ENCODE results near the gene FAM24A.

FAM24A gene

GRCh38 chr10:122953902-122954730 lies 43.7 kb downstream of the FAM24A start, which contains the start of gene C10orf88:
Gene C10orf88, minus strand, starts transcription at chr10:122954227. Its CDS starts 49 bp downstream, at chr10:122954178.
- TF ChIP-seq EP300 (IDR thresholded peaks at IDR 0.05; ENCODE audit: borderline replicate concordance), result no peak; the same call in 1 of the 2 replicates
- peak; percentile 87 for TF ChIP-seq YY1 (IDR thresholded peaks at IDR 0.05; ENCODE audit: low read depth)
- peak; percentile 84; the same call in 1 of the 2 replicates for TF ChIP-seq FOXM1 (IDR thresholded peaks at IDR 0.05; ENCODE audit: borderline replicate concordance, low read depth)
- 0 out of 2 replicates have a peak, but pooled peaks have one; percentile 21 for TF ChIP-seq REST (IDR thresholded peaks at IDR 0.05; ENCODE audit: low read depth)
- peak; percentile 66; the same call in 1 of the 2 replicates for TF ChIP-seq ZBTB7A (IDR thresholded peaks at IDR 0.05; ENCODE audit: low read depth)
- TF ChIP-seq EGR1 (IDR thresholded peaks at IDR 0.05), result no peak
- peak; percentile 64 for TF ChIP-seq USF1 (IDR thresholded peaks at IDR 0.05)
- peak; percentile 17; the same call in 1 of the 2 replicates for TF ChIP-seq RAD21 (IDR thresholded peaks at IDR 0.05; ENCODE audit: low read depth)
- TF ChIP-seq TEAD4 (IDR thresholded peaks at IDR 0.05), result peak; percentile 62
- TF ChIP-seq TCF12 (IDR thresholded peaks at IDR 0.05; ENCODE audit: low read depth), result peak; percentile 88
- peak; percentile 100 for TF ChIP-seq MAX (IDR thresholded peaks at IDR 0.05)
- peak; percentile 97 for TF ChIP-seq TAF1 (IDR thresholded peaks at IDR 0.05; ENCODE audit: low read depth)
- TF ChIP-seq NFIC (IDR thresholded peaks at IDR 0.05), result no peak
- TF ChIP-seq CEBPB (IDR thresholded peaks at IDR 0.05), result 0 out of 2 replicates have a peak, but pooled peaks have one; percentile 19

- TF ChIP-seq EGR1 (IDR thresholded peaks at IDR 0.05), result no peak
Observed at GRCh38 chr10:122954731-122955050, 44.3 kb downstream of the FAM24A start.

- no peak for TF ChIP-seq CEBPB (IDR thresholded peaks at IDR 0.05)
- no peak for TF ChIP-seq USF1 (IDR thresholded peaks at IDR 0.05)
- TF ChIP-seq YY1 (IDR thresholded peaks at IDR 0.05; ENCODE audit: low read depth), result no peak
- TF ChIP-seq EP300 (IDR thresholded peaks at IDR 0.05; ENCODE audit: borderline replicate concordance), result no peak
- TF ChIP-seq MAX (IDR thresholded peaks at IDR 0.05), result no peak
- no peak for TF ChIP-seq RAD21 (IDR thresholded peaks at IDR 0.05; ENCODE audit: low read depth)
- TF ChIP-seq NFIC (IDR thresholded peaks at IDR 0.05), result no peak
- no peak for TF ChIP-seq CREB1 (IDR thresholded peaks at IDR 0.05; ENCODE audit: low read depth)
- no peak for TF ChIP-seq EGR1 (IDR thresholded peaks at IDR 0.05)
- no peak for TF ChIP-seq TCF12 (IDR thresholded peaks at IDR 0.05; ENCODE audit: low read depth)
- TF ChIP-seq REST (IDR thresholded peaks at IDR 0.05; ENCODE audit: low read depth), result no peak
- no peak for TF ChIP-seq TEAD4 (IDR thresholded peaks at IDR 0.05)
- no peak for TF ChIP-seq FOXM1 (IDR thresholded peaks at IDR 0.05; ENCODE audit: borderline replicate concordance, low read depth)
- TF ChIP-seq ZBTB7A (IDR thresholded peaks at IDR 0.05; ENCODE audit: low read depth), result no peak
- no peak for TF ChIP-seq TAF1 (IDR thresholded peaks at IDR 0.05; ENCODE audit: low read depth)
Observed at GRCh38 chr10:122955892-122956291, 45.5 kb downstream of the FAM24A start.

GRCh38 chr10:122957474-122957873 lies 47.1 kb downstream of the FAM24A start:
- no peak for TF ChIP-seq CEBPB (IDR thresholded peaks at IDR 0.05)

GRCh38 chr10:122962405-122962804 lies 52.0 kb downstream of the FAM24A start:
- TF ChIP-seq EP300 (IDR thresholded peaks at IDR 0.05; ENCODE audit: borderline replicate concordance) (no peak), USF1 (IDR thresholded peaks at IDR 0.05) (no peak), REST (IDR thresholded peaks at IDR 0.05; ENCODE audit: low read depth) (no peak), ZBTB7A (IDR thresholded peaks at IDR 0.05; ENCODE audit: low read depth) (no peak), CEBPB (IDR thresholded peaks at IDR 0.05) (no peak), RAD21 (IDR thresholded peaks at IDR 0.05; ENCODE audit: low read depth) (no peak), EGR1 (IDR thresholded peaks at IDR 0.05) (no peak), MAX (IDR thresholded peaks at IDR 0.05) (no peak), TEAD4 (IDR thresholded peaks at IDR 0.05) (no peak), CREB1 (IDR thresholded peaks at IDR 0.05; ENCODE audit: low read depth) (no peak), FOXM1 (IDR thresholded peaks at IDR 0.05; ENCODE audit: borderline replicate concordance, low read depth) (no peak), NFIC (IDR thresholded peaks at IDR 0.05) (no peak), TCF12 (IDR thresholded peaks at IDR 0.05; ENCODE audit: low read depth) (no peak), YY1 (IDR thresholded peaks at IDR 0.05; ENCODE audit: low read depth) (no peak), TAF1 (IDR thresholded peaks at IDR 0.05; ENCODE audit: low read depth) (no peak)

Data from Ishikawa (cell line).